HG03135 (cell line): ENCODE results near the gene EMB.
A peak's percentile ranks its signal among the peaks of the same experiment; 100 is the strongest.
"Not testable (repeated sequence)": the region's sequence is repeated elsewhere in the genome, so short reads cannot be mapped to it uniquely, and the experiment has no call there.

Experiments
- ATAC-seq: cut with Tn5 transposase; IDR thresholded peaks from one replicate; pipeline ENCODE4 v1.9.1; 2021; ENCODE audit warnings: mild to moderate bottlenecking, moderate library complexity; ENCODE audit not compliant: unreplicated experiment

EMB gene, protein sequence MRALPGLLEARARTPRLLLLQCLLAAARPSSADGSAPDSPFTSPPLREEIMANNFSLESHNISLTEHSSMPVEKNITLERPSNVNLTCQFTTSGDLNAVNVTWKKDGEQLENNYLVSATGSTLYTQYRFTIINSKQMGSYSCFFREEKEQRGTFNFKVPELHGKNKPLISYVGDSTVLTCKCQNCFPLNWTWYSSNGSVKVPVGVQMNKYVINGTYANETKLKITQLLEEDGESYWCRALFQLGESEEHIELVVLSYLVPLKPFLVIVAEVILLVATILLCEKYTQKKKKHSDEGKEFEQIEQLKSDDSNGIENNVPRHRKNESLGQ

DNA sequence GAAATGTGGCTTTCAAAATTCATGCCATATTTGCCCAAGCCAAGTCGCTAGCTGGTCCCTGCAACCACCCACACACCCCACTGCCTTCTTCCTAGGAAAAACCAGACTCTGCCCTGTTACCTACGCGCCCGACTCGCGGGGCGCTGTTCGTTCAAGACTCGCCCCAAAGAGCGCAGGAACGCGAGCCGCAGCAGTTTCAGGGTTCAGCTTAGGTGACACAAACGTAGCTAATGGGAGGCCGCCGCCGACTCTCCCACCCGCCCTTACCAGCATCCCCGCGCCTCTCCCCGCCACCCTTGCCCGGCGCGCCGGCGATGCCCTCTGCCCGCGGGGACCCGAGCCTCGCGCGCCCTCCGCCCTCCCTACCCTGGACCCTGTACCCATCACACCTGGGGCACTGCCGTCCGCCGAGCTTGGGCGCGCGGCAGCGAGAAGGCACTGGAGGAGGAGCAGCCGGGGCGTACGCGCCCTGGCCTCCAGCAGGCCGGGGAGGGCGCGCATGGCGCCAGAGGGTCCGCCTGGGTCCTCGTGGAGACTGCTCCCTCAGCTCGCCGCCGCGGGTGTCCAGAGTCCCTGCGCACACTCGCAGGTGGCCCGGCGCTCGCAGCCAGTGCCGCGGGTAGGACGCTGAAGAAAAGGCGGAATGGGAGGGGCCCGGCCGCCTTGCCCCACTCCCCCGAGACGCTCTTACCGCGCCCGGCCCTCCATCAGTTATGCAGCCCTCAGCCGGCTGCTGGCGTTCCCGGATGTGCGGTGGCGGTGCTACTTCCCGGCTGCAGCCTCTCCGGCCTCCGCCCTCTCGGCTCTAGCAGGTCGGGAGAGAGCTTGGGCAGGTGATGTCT is at the start of gene EMB:
EMB (minus strand) TSS at position 638 of the 842 bp plus-strand sequence; CDS start at position 501, 137 bp downstream.
- ATAC-seq, result peak; percentile 66

DNA sequence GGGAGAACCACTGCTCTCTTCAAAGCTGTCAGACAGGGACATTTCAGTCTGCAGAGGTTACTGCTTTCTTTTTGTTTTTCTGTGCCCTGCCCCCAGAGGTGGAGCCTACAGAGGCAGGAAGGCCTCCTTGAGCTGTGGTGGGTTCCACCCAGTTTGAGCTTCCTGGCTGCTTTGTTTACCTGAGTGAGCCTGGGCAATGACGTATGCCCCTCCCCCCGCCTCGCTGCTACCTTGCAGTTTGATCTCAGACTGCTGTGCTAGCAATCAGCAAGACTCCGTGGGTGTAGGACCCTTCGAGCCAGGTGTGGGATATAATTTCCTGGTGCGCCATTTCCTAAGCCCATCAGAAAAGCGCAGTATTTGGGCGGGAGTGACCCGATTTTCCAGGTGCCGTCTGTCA is 48.4 kb upstream of the EMB start:
- ATAC-seq, result not testable (repeated sequence)

DNA sequence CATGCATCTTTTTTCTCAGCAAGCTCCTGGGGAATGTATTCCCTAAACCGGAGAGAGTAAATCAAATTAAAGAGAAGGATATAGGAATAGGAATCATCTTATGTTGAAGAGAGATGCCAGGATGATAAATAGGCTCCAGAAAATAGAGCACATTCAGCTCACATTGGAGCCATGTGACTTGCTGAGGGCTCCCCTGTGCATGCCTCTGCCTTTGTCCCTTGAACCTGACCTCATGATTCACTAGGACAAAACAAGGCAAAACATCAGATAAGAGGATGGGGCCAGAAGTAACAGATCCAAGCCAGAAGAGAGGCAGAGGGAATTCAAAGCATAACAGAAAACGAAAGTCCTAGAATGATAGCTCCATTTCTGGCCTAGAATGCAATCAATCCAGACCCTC is 37.7 kb upstream of the EMB start:
- ATAC-seq, result not testable (repeated sequence)

DNA sequence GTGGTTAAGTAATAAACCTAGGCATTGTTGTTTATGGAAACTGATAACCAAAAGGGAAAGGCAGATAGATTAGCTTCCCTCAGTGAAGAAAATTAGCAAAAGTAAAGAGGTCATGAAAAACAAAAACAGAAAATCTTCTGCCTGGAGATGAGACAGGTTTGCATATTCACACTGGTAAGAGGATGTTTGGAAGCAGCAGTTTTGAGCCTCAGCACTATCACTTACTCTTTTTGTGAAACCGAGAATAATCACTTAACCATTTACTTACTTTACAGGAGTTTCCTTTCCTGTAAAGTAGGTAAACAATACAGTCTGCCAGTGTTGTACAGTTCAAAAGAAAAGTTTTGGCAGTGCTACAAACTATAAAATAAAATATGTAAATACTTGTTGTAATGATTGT is 35.5 kb upstream of the EMB start:
- peak; percentile 100 for ATAC-seq

DNA sequence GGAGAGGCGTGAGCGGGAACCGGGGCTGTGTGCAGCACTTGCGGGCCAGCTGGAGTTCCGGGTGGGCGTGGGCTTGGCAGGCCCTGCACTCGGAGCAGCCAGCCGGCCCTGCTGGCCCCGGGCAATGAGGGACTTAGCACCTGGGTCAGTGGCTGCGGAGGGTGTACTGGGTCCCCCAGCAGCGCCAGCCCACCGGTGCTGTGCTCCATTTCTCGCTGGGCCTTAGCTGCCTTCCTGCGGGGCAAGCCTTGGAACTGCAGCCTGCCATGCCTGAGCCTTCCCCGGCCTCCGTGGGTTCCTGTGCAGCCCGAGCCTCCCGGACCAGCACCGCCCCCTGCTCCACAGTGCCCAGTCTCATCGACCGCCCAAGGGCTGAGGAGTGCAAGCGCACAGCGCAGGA is 23.9 kb upstream of the EMB start:
- ATAC-seq, result not testable (repeated sequence)

DNA sequence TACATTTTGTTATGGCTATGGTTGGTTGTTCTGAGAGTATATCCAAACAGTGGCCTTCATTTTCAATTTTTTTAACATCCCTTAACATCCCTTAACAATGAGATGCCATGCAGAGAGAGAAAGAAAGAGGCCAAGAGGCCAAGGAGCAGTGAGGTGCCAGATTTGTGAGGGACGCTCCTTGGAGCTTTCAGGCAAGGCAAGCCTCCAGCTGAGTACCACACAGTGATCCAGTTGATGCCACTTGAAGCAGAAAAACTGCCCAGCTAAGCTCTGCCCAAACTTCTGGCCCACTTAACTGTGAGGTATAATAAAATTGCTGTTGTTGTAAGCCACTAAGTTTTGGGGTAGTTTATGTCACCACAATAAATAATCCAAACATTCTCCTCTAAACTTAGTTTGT is 22.6 kb upstream of the EMB start:
- ATAC-seq, result no peak

DNA sequence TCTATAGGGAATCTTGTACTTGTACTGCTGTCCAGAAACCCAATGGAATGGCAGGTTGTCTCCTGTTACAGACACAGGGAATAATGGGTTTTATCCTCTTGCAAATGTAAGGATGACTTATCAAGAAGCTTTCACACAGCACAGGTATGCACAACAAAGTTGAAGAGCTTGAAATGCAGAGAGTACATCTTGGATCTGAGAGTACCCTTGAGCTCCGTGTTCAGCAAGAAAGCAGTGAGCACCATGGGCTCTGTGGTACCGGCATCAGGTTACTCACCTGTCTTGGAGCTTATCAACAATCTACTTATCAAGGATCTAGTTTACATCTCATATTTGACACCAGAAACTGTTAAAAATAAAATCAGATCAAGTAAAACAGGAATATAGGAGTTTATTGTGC is 22.0 kb upstream of the EMB start:
- ATAC-seq, result no peak

DNA sequence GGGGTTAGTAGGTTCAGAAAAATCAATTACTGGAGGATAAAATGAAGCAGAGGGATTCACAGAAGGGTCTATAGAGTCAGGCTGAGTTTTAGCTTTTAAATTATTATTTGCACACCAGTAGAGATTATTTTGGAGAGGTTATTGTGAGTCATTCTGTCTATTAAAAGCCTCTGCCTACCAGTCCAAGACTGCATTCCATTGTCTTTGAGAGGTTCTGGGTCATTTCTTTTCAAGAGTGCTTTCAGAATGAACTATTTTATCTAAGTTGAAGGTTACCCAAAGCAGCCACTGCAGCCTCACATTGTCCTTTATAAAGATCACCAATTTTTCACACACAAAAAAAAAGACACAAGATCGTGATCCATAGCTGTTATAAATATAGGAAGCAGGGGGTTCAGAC is 21.5 kb upstream of the EMB start:
- not testable (repeated sequence) for ATAC-seq

DNA sequence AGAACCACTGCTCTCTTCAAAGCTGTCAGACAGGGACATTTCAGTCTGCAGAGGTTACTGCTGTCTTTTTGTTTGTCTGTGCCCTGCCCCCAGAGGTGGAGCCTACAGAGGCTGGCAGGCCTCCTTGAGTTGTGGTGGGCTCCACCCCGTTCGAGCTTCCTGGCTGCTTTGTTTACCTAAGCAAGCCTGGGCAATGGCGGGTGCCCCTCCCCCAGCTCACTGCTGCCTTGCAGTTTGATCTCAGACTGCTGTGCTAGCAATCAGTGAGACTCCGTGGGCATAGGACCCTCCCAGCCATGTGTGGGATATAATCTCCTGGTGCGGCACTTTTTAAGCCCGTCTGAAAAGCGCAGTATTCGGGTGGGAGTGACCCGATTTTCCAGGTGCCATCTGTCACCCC is 17.3 kb upstream of the EMB start:
- not testable (repeated sequence) for ATAC-seq

DNA sequence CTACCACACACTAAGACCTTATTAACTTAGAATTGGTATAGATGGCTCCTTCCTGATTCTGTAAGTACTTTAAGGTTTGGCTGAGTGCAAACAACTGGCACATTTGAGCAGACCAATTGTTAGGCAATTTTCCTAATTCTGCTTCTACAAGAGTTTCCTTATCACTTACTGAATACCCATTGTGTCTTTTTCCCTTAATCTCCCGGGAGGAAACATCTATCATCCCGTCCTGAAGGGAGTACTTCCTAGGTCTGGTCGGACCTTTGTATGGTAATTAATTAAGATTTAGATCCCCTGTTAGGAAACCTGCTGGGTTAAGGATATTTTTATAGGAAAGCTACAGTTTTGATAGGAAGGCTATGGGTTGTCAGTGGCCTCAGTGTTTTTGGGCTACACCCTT is 8.2 kb upstream of the EMB start:
- not testable (repeated sequence) for ATAC-seq

DNA sequence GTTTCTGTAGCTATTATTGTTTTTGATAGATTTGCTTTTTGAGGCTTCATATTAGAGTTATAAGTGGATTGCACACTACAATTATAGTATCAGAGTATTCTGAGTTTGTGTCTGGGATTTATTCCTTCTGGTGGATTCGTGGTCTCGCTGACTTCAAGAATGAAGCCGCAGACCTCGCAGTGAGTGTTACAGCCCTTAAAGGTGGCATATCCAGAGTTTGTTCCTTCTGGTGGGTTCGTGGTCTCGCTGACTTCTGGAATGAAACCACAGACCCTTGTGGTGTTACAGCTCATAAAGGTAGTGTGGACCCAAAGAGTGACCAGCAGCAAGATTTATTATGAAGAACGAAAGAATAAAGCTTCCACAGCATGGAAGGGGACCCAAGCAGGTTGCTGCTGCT is 6.9 kb upstream of the EMB start:
- ATAC-seq, result no peak

DNA sequence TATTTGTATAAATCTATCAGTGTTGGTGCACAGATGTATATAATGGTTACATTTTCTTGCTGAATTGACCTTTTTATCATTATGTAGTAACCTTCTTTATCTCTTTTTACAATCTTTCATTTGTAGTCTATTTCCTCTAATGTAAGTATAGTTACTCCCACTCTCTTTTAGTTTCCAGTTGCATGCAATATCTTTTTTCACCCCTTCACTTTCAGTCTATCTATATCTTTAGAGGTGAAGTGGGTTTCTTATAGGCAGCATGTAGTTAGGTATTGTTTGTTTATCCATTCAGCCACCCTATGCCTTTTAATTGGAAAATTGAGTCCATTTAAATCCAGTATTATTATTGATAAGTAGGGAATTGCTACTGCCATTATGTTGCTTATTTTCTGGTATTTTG is 6.1 kb upstream of the EMB start:
- no peak for ATAC-seq

DNA sequence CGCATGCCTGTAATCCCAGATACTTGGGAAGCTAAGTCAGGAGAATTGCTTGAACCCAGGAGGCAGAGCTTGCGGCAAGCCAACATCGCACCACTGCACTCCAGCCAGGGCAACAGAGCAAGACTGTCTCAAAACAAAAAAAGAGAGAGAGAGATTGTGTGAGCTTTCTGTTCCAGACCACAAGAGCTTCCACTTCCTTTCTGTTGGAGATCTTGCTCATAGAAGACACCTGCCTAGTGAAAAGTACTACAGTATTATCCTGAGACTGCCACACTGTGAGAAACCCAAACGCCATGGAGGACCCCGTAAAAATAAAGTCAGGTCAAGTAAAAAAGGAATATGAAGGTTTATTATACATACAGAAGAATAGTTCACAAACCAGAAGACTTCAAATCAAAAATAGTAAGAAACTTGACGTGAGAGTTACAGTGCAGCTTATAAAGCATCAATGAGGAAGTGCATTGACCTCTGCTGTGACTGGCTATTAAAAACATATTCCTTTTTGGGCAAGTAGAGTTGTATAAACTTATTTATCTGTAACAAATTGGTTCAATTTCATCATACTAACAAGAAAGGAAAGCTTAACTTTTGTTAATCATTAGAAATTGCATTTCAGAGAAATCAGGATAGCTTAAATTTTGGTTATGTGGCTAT is 4.3 kb upstream of the EMB start:
- peak; percentile 66 for ATAC-seq

DNA sequence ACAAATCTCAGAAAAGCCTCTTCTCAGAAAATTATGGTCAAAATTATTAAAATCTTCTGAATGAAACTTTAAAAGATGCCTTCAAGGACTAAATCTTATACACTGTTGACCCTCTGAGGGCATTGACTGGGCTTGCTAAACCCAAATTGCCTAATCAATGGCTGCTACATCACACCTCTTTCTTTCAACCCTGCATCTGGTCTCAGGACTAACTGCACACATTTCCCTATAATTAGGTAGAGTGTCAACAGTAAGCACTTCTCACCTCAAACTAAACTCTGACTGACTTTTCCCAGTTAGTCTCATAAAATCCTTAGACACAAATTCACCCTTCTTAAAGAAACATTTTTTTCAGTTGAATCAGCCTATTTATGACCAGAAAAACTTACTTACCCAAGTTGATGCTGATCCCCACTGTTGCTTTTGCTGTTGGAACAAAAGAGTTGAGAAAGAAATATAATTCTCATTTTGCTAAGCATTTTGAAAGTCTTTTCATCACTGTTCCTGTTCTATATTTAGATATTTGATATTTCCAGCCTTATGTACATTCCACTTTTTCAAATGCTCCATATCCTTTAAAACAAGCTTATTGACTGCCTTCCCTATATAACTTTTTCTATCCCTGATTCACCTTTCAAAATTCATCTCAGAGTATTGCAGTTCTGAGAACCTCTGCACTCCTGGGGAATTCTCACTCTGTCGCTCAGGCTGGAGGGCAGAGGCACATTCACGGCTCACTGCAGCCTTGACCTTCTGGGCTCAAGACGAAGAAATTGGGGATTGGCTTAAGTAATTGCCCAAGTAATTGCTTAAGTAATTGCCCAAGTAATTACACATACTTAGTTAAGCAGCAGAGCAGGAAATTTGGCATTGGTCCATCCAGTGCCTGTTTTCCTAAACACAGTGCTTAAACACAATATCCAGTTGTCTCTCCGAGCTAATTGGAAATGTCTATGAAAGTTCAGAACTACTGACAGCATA is 1.8 kb upstream of the EMB start:
- ATAC-seq, result not testable (repeated sequence)

DNA sequence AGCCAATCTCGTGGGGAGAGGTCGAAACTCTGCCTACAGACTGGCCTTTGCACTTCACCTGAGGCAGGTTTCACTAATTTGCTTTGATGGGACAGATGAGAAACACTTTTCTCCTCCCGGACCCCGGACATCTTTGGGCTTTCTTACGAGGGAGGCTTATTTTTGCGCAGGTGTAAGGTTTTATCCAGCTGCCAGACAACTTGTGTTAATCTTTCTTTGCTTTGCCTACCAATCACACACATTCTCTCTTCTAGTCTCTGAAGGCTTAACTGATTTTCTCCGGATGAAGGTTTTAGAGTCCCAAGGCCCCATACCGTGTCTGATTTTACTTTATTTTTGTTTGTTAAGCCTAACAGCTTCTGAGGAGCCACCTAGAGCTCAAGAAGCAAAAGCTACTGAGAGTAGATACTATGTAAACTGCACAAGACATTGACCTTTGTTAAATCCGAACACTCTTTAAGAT is 436 bp upstream of the EMB start:
- ATAC-seq, result peak; percentile 1

DNA sequence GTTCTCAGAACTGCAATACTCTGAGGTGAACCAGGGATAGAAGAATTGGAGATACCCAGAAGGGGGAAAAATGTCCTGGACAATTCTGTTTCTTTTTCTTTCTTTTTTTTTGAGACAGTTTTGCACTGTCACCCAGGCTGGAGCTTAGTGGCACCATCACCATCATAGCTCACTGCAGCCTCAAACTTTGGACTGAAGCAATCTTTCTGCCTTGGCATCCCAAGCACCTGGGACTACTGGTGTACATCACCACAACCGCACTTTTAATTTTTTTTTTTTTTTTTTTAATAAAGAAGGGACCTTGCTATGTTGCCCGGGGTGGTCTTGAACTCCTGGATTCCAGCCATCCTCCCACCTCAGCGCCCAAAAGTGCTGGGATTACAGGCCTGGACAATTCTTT is 1.9 kb downstream of the EMB start:
- no peak for ATAC-seq

DNA sequence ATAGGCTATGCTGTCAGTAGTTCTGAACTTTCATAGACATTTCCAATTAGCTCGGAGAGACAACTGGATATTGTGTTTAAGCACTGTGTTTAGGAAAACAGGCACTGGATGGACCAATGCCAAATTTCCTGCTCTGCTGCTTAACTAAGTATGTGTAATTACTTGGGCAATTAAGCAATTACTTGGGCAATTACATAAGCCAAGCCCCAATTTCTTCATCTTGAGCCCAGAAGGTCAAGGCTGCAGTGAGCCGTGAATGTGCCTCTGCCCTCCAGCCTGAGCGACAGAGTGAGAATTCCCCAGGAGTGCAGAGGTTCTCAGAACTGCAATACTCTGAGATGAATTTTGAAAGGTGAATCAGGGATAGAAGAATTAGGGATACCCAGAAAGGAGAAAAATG is 3.0 kb downstream of the EMB start:
- ATAC-seq, result not testable (repeated sequence)

DNA sequence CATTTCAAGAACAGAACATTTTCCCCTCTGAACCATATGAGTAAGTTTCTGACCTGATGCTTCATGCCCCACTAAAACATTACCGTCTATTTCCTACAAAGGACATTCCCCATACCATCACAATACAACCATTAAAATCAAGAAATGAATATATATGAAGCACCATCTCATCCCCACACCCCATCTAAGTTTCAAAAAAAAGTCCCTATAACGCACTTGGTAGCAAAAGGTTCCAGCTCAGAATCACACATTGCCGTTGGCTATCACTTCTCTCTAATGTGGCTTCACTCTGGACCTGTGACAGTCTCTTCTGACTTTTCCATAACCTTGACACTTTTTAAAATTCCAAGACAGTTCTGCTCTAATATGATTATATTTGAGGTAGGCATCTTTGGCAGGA is 5.9 kb downstream of the EMB start:
- ATAC-seq, result no peak

DNA sequence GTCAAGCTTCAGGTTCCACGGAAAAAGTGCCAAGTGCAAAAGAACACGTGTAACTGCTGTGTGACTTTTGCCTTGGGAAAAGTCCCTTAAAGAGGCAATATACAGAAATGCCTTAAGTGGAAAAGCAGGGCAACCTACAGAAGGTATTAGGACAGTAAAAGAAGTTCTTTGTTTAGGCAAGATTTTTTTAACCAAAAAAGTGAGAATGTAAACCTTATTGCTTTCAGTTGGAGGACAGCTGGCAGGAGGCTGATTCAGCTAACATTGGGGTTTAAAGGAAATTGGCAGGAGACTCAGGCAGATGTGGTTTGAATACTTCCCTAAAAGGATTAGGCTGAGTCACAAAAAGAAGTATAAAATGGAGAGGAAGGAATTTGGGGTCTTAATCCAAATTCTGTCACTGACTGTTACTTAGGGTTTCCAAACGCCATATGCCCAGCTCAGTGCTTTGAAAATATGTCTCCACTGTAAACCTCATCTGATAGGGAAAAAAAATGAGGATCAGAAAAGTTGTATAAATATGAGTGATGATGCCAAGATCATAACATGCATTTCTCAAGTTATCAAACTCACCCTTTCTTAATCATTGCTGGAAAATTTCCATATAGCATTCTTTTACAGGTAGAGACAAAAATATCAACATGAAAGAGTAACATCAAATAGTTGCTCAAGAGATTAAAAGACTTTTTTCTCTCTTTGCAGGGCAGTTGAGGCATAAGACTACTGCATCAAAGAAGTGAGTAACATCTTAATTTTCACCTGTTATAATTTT is 9.8 kb downstream of the EMB start:
- ATAC-seq, result not testable (repeated sequence)
